Activated T-cell treated with anti-CD3 and anti-CD28 coated beads, Interleukin-2, amount 50 U/mL, for 4 hours (primary cell): ENCODE measurements around the gene ARG1. TPM values are rescaled to one million over a fixed set of nuclear protein-coding genes. Genes with fewer than 3 reads are reported as not detected.
"Not testable (repeated sequence)": the region's sequence is repeated elsewhere in the genome, so short reads cannot be mapped to it uniquely, and the experiment has no call there.

ENCODE experiments used
- ATAC-seq, 2 donors: fragments of 200-7000 bp; cut with Tn5 transposase; one replicate each; pipeline ENCODE4 v1.10.0; 2021
- DNase-seq: peaks from one replicate; pipeline ENCODE4 v3.0.0-alpha.2; 2020
- H3K27me3 Mint-ChIP-seq: one replicate; pipeline ENCODE4 v1.8.0; 2021; ENCODE audit warnings: low read depth, mixed read lengths
- H3K36me3 Mint-ChIP-seq: one replicate; pipeline ENCODE4 v1.8.0; 2022; ENCODE audit warnings: mixed read lengths; ENCODE audit not compliant: insufficient read depth
- H3K4me1 Mint-ChIP-seq: one replicate; pipeline ENCODE4 v1.8.0; 2021; ENCODE audit warnings: low read depth, mixed read lengths
- H3K4me3 Mint-ChIP-seq: one replicate; pipeline ENCODE4 v1.8.0; 2021; ENCODE audit warnings: mild to moderate bottlenecking, moderate library complexity, mixed read lengths
- H3K9me3 Mint-ChIP-seq: one replicate; pipeline ENCODE4 v1.8.0; 2021; ENCODE audit warnings: mixed read lengths
- total RNA-seq, 3 donors: library from RNA; stranded (reverse); gene quantifications; one replicate each; pipeline ENCODE4 v1.2.1, GENCODE V29; 2021

Gene ARG1
- total RNA-seq: under 1 TPM in 2 of 3 donors, not detected in 1; 0.22 to 0.46 TPM

DNA sequence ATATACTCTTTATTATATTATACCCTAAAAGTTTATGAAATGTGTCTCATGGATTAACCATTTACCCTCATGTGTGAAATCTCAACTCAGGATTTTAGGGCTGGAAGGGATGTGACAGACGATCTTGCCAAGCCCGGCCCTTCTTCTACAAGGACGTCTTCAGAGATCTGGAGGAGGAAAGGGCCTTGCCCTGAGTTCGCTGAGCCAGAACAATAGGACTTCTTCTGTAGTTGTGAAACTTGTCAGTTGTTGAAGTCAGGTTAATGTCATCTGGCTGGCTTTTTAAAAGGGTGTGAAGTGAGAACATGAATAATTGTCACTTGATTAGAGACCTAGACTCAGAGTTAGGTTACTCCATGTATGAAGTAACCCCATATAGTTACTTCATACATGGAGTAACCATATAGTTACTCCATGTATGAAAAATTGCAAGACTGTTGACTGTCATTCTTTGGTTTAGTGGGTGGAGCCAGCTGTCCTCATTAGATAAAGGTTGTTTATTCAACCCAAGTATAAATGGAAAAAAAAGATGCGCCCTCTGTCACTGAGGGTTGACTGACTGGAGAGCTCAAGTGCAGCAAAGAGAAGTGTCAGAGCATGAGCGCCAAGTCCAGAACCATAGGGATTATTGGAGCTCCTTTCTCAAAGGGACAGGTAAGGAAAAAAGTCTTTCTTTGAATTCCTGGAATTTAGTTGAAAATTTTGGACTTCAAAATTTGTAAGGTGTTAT, at the start of gene ARG1:
Gene ARG1 (plus strand): TSS at position 541 of the 730 bp plus-strand sequence. CDS start 57 bp downstream, at position 598.
- Mint-ChIP-seq H3K27me3 (no peaks in the 10 kb centered on the region), H3K9me3 (no peaks in the 10 kb centered on the region), H3K36me3 (peaks cover 32% of the 10 kb centered on the region), H3K4me3 (no peak within 1 kb of the TSS), H3K4me1 (no peaks in the 10 kb centered on the region)
- ATAC-seq (no peak), DNase-seq (no peak)

- Mint-ChIP-seq H3K27me3 (no peaks in the 10 kb centered on the region), H3K36me3 (no peaks in the 10 kb centered on the region), H3K4me3 (no peak overlapping the region), H3K9me3 (peaks cover 3% of the 10 kb centered on the region), H3K4me1 (peaks cover 23% of the 10 kb centered on the region)
- ATAC-seq (no peak), DNase-seq (no peak)
These were observed 48.9 kb upstream of the ARG1 start for GRCh38 chr6:131523988-131524673.

DNA sequence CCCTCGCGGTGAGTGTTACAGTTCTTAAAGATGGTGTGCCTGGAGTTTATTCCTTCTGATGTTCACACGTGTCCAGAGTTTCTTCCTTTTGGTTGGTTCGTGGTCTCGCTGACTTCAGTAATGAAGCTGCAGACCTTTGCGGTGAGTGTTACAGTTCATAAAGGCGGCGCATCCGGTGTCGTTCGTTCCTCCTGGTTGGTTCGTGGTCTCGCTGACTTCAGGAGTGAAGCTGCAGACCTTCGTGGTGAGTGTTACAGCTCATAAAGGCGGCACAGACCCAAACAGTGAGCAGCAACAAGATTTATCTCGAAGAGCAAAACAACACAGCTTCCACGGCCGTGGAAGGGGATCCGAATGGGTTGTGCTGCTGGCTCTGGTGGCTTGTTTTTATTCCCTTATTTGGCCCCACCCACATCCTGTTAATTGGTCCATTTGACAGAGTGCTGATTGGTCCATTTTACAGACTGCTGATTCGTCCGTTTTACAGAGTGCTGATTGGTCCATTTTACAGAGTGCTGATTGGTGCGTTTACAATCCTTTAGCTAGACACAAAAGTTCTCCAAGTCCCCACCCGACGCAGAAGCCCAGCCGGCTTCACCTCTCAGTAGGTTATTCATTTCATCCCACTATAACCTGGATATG, 48.2 kb upstream of the ARG1 start:
- Mint-ChIP-seq H3K4me3 (no peak overlapping the region), H3K4me1 (peaks cover 23% of the 10 kb centered on the region), H3K36me3 (no peaks in the 10 kb centered on the region), H3K9me3 (peaks cover 3% of the 10 kb centered on the region), H3K27me3 (no peaks in the 10 kb centered on the region)
- ATAC-seq (peak; percentile 14 to 52), DNase-seq (no peak)

- not testable (repeated sequence) for ATAC-seq, H3K4me3 Mint-ChIP-seq, DNase-seq, H3K27me3 Mint-ChIP-seq, H3K9me3 Mint-ChIP-seq, H3K36me3 Mint-ChIP-seq
- peaks cover 58% of the 10 kb centered on the region for H3K4me1 Mint-ChIP-seq
These were observed 42.1 kb upstream of the ARG1 start for GRCh38 chr6:131530936-131531335.

GRCh38 chr6:131531681-131532080, 41.3 kb upstream of the ARG1 start:
- H3K4me1 Mint-ChIP-seq: peaks cover 57% of the 10 kb centered on the region
- H3K36me3 Mint-ChIP-seq, H3K9me3 Mint-ChIP-seq, H3K27me3 Mint-ChIP-seq, DNase-seq, ATAC-seq, H3K4me3 Mint-ChIP-seq: not testable (repeated sequence)

- DNase-seq (peak; percentile 36), ATAC-seq (peak; percentile 90 to 93)
- no peaks in the 10 kb centered on the region for H3K36me3 Mint-ChIP-seq
- H3K4me3 Mint-ChIP-seq: peak overlapping the region; percentile 23
- H3K4me1 Mint-ChIP-seq: peaks cover 53% of the 10 kb centered on the region
- H3K9me3 Mint-ChIP-seq: no peaks in the 10 kb centered on the region
- H3K27me3 Mint-ChIP-seq: no peaks in the 10 kb centered on the region
These were observed 40.4 kb upstream of the ARG1 start for GRCh38 chr6:131532580-131533039.

DNA sequence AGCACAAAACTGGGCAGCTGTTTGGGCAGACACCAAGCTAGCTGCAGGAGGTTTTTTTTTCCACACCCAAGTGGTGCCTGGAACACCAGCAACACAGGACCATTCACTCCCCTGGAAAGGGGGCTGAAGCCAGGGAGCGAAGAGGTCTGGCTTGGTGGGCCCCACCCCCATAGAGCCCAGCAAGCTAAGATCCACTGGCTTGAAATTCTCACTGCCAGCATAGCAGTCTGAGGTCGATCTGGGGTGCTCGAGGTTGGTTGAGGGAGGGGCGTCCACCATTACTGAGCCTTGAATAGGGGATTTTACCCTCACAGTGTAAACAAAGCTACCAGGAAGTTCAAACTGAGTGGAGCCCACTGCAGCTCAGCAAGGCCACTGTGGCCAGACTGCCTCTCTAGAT, 34.4 kb upstream of the ARG1 start:
- not testable (repeated sequence) for DNase-seq, H3K27me3 Mint-ChIP-seq, ATAC-seq, H3K4me3 Mint-ChIP-seq, H3K9me3 Mint-ChIP-seq, H3K4me1 Mint-ChIP-seq, H3K36me3 Mint-ChIP-seq

- H3K4me3 Mint-ChIP-seq: no peak overlapping the region
- H3K4me1 Mint-ChIP-seq: no peaks in the 10 kb centered on the region
- ATAC-seq: no peak
- no peaks in the 10 kb centered on the region for H3K36me3 Mint-ChIP-seq
- H3K27me3 Mint-ChIP-seq: no peaks in the 10 kb centered on the region
- no peaks in the 10 kb centered on the region for H3K9me3 Mint-ChIP-seq
- no peak for DNase-seq
These were observed 27.7 kb upstream of the ARG1 start for GRCh38 chr6:131545317-131545716.

DNA sequence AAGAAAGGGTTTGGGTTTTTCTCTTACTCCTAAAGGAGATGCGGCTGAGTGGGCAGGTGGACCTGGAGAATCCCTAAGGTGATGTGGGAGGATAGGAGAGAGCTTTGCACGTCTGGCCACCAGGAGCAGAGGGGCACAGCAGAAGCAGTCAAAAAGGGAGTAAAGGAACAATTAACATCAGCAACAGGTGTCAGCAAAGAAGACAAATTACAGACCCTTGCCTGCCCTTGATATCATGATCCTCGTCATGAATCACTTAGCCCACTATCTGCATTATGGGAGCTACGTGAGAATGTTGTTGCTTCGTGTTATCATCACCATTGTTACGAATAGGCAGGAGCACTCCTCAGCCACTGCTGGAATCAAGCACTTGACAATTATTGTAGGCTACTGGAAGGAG, 25.5 kb upstream of the ARG1 start:
- no peaks in the 10 kb centered on the region for H3K36me3 Mint-ChIP-seq

DNA sequence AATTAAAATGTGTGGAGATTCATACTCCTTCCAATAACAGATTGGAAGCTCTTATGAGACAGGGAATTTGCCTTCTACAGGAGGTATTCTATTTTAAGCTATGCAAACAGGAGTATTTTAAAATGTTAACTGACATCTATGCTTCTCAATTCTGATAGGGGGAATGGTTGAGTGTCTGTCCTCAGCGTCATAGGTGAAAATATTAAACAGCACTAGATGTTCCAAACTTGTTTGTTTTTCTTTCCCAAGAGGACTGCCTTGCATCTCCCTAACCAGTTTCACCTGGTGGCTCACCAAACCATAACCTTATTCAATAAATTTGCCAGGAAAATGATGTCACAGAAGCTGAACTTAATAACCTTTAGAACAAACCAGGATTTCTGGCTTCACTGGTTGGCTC, 24.6 kb upstream of the ARG1 start:
- no peak overlapping the region for H3K4me3 Mint-ChIP-seq
- H3K4me1 Mint-ChIP-seq: no peaks in the 10 kb centered on the region
- H3K9me3 Mint-ChIP-seq: no peaks in the 10 kb centered on the region
- H3K27me3 Mint-ChIP-seq: no peaks in the 10 kb centered on the region
- ATAC-seq (no peak), DNase-seq (no peak)
- no peaks in the 10 kb centered on the region for H3K36me3 Mint-ChIP-seq

More for the DNA sequence above, 25.5 kb upstream of the ARG1 start:
- Mint-ChIP-seq H3K9me3 (no peaks in the 10 kb centered on the region), H3K4me1 (no peaks in the 10 kb centered on the region), H3K4me3 (no peak overlapping the region), H3K27me3 (no peaks in the 10 kb centered on the region)
- DNase-seq (no peak), ATAC-seq (no peak)

- no peaks in the 10 kb centered on the region for H3K4me1 Mint-ChIP-seq
- H3K9me3 Mint-ChIP-seq: no peaks in the 10 kb centered on the region
- ATAC-seq (no peak), DNase-seq (no peak)
- H3K27me3 Mint-ChIP-seq: peaks cover 4% of the 10 kb centered on the region
- no peaks in the 10 kb centered on the region for H3K36me3 Mint-ChIP-seq
- H3K4me3 Mint-ChIP-seq: no peak overlapping the region
These were observed 23.2 kb upstream of the ARG1 start for GRCh38 chr6:131549811-131550210.

DNA sequence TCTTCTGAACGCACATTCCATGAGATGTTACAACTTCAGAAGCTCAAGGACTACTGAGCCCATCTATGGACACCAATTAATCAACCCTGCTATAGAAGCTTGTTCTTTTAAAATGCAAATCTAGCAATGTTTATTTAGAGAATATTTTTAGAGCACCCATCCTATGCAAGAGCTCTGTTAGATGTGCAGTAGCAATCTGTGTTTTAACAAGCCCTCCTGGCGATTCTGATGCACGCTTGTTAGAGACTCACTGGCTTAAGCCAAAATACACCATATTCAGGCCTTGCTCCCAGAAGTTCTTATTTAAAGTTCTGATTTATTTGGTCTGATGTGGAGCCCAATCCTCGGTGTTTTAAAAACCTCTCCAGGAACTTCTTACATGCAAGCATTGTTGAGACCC, 21.1 kb upstream of the ARG1 start:
- no peak for DNase-seq
- Mint-ChIP-seq H3K36me3 (no peaks in the 10 kb centered on the region), H3K4me3 (no peak overlapping the region), H3K9me3 (no peaks in the 10 kb centered on the region), H3K4me1 (no peaks in the 10 kb centered on the region), H3K27me3 (peaks cover 4% of the 10 kb centered on the region)
- ATAC-seq: no peak

DNA sequence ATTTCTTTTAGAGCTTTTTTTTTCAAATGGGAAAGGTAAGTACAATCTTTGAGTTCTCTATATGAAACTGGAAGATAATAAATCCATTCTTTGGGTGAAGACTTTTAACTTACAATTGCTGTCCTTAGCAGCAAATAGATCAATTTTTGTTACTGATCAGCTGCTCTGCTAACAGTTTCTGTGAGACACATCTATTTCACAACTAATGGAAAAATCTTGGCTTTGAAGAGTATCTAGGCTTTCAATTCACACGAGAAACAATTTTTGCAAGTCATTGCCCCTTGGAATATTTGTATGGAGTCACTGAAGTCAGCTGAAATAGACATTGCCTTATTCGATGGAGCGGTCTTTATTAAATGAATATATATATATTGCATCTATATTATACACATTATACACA, 20.5 kb upstream of the ARG1 start:
- Mint-ChIP-seq H3K4me3 (no peak overlapping the region), H3K9me3 (no peaks in the 10 kb centered on the region), H3K36me3 (no peaks in the 10 kb centered on the region), H3K4me1 (no peaks in the 10 kb centered on the region), H3K27me3 (peaks cover 4% of the 10 kb centered on the region)
- DNase-seq: no peak
- no peak for ATAC-seq

- Mint-ChIP-seq H3K27me3 (peaks cover 4% of the 10 kb centered on the region), H3K9me3 (no peaks in the 10 kb centered on the region), H3K36me3 (no peaks in the 10 kb centered on the region), H3K4me1 (no peaks in the 10 kb centered on the region), H3K4me3 (no peak overlapping the region)
- DNase-seq (no peak), ATAC-seq (no peak)
These were observed 17.0 kb upstream of the ARG1 start for GRCh38 chr6:131555992-131556391.

GRCh38 chr6:131558922-131559321, 14.1 kb upstream of the ARG1 start:
- Mint-ChIP-seq H3K27me3 (peaks cover 3% of the 10 kb centered on the region), H3K9me3 (no peaks in the 10 kb centered on the region), H3K4me3 (no peak overlapping the region), H3K36me3 (no peaks in the 10 kb centered on the region), H3K4me1 (no peaks in the 10 kb centered on the region)
- ATAC-seq: no peak
- no peak for DNase-seq
